GM12878 (cell line): ENCODE results near the gene RALBP1. TPM values are rescaled to one million over a fixed set of nuclear protein-coding genes. Genes with fewer than 3 reads are reported as not detected.
A peak's percentile ranks its signal among the peaks of the same experiment; 100 is the strongest.

ENCODE experiments used
- CBX5 ChIP-seq: sonication (generic); IDR thresholded peaks from 2 replicates; pipeline ENCODE4 v1.6.1; 2016; ENCODE audit warnings: low read depth, moderate library complexity, mild to moderate bottlenecking, inconsistent platforms
- FOXM1 ChIP-seq: IDR thresholded peaks from 2 replicates; pipeline ENCODE4 v1.6.1; 2012; ENCODE audit warnings: low read depth, mild to moderate bottlenecking, inconsistent platforms, low read length, moderate library complexity
- IKZF2 ChIP-seq, 2 experiments: fragments of 450-650 bp; IDR thresholded peaks; 2 replicates each; pipeline ENCODE4 v1.6.1; 2017; ENCODE audit warnings: mild to moderate bottlenecking in 2 of 2, moderate library complexity in 2 of 2
- IRF4 ChIP-seq: IDR thresholded peaks from 2 replicates; pipeline ENCODE4 v1.6.1; 2011; ENCODE audit warnings: low read depth, low read length
- MTA3 ChIP-seq: IDR thresholded peaks from 2 replicates; pipeline ENCODE4 v1.6.1; 2012; ENCODE audit warnings: low read length, inconsistent platforms, borderline replicate concordance
- SMARCA5 ChIP-seq: fragments of 450-650 bp; IDR thresholded peaks from 2 replicates; pipeline ENCODE4 v1.6.1; 2017; ENCODE audit warnings: mild to moderate bottlenecking
- SMC3 ChIP-seq: IDR thresholded peaks from 2 replicates; pipeline ENCODE4 v1.6.1; 2011; ENCODE audit warnings: low read length, improper control_type of control experiment, borderline replicate concordance
- SRF ChIP-seq, 2 experiments: IDR thresholded peaks; 2 replicates each; pipeline ENCODE4 v1.6.1; 2011; ENCODE audit warnings: low read depth in 2 of 2, low read length in 2 of 2, mild to moderate bottlenecking in 1 of 2, moderate library complexity in 1 of 2
- STAT3 ChIP-seq: IDR thresholded peaks from 2 replicates; pipeline ENCODE4 v1.6.1; 2011; ENCODE audit warnings: low read depth, low read length, improper control_type of control experiment
- TCF12 ChIP-seq: IDR thresholded peaks from 2 replicates; pipeline ENCODE4 v1.6.1; 2011; ENCODE audit warnings: low read depth, mild to moderate bottlenecking, low read length
- ZNF384 ChIP-seq: IDR thresholded peaks from 2 replicates; pipeline ENCODE4 v1.6.1; 2012; ENCODE audit warnings: low read depth, mild to moderate bottlenecking, low read length, improper control_type of control experiment, borderline replicate concordance
- polyA plus RNA-seq, 11 experiments: library from polyadenylated mRNA; depleted of rRNA in 4 of 11; unstranded in 6 of 11; stranded (reverse) in 5 of 11; fragments of >200 nt; fragmentation: Nextera tagmentation in 4 of 11; fragmentation: Illumina TruSeq in 1 of 11; extraction: Ambion mirVana in 4 of 11; extraction: Trizol in 1 of 11; gene quantifications; 1 replicate in 1 of 11; 2 replicates in 10 of 11; pipeline versions ENCODE4 v1.2.1 to v1.2.3, GENCODE V29; 2011 to 2016; ENCODE audit warnings: inconsistent platforms in 2 of 11, missing spikeins in 2 of 11, low read depth in 1 of 11
- total RNA-seq, 4 experiments: library from RNA; depleted of rRNA in 3 of 4; stranded (reverse); fragments of >200 nt in 3 of 4; fragmentation: Illumina TruSeq in 1 of 4; extraction: Trizol in 1 of 4; gene quantifications; 2 replicates each; pipeline versions ENCODE4 v1.2.1 to v1.2.3, GENCODE V29; 2013 to 2021
- TF ChIP-seq, protein P1 (sequence below), 3 experiments: IDR thresholded peaks in 2 of 3; conservative IDR thresholded peaks in 1 of 3; 2 replicates each; pipeline ENCODE4 v1.5.1; 2011; ENCODE audit warnings: low read depth in 3 of 3, low read length in 3 of 3, mild to moderate bottlenecking in 3 of 3, control low read depth in 2 of 3, moderate library complexity in 2 of 3, inconsistent platforms in 1 of 3, mixed read lengths in 1 of 3; ENCODE audit not compliant: control insufficient read depth in 2 of 3, insufficient read depth in 1 of 3; ENCODE audit errors: extremely low read depth in 1 of 3
- TF ChIP-seq, protein P2 (sequence below): fragments of 450-650 bp; IDR thresholded peaks from 2 replicates; pipeline ENCODE4 v1.6.1; 2017; ENCODE audit warnings: antibody characterized with exemption, mild to moderate bottlenecking, moderate library complexity
- TF ChIP-seq, protein P3 (sequence below): IDR thresholded peaks from 2 replicates; pipeline ENCODE4 v1.6.1; 2012; ENCODE audit warnings: improper control_type of control experiment, low read depth, low read length; ENCODE audit not compliant: insufficient replicate concordance
- TF ChIP-seq, protein P4 (sequence below): IDR thresholded peaks from 2 replicates; pipeline ENCODE4 v1.6.1; 2012; ENCODE audit warnings: low read length, inconsistent platforms
- TF ChIP-seq, protein P5 (sequence below): fragments of 150-350 bp; IDR thresholded peaks from 2 replicates; pipeline ENCODE4 v1.6.1; 2014; ENCODE audit warnings: mild to moderate bottlenecking, low read depth, low read length

RALBP1 gene
- total and polyA plus RNA-seq, 10 of the 15 experiments (the other 5 are each of a cell fraction or from before 2014, with no cell fraction given) = 11.2 to 46.9 (median 41.8) TPM

DNA sequence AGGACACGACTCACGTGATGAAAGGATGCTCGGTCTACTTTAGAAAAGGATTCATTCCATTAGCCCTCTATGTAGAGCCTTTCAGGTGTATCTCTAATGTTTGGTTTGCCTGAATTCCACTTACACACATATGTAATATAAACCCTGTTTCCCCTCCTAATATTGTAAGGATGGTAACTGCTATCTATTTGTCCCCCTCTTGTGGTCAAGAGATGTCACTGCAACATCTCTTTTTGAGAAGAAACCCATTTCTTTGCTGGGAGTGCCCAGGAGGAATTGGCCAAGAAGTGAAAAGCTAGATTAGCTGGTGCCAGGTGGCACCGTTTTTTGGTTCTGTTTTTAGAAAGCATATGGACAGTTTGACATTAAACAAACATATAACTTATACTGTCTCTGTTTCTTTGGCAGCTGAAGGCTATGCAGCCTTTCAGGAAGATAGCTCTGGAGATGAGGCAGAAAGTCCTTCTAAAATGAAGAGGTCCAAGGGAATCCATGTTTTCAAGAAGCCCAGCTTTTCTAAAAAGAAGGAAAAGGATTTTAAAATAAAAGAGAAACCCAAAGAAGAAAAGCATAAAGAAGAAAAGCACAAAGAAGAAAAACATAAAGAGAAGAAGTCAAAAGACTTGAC lies 41.2 kb downstream of the RALBP1 start (continued):
- no peak for TF ChIP-seq MTA3
- no peak for TF ChIP-seq ZNF384
- TF ChIP-seq, protein P1, sequence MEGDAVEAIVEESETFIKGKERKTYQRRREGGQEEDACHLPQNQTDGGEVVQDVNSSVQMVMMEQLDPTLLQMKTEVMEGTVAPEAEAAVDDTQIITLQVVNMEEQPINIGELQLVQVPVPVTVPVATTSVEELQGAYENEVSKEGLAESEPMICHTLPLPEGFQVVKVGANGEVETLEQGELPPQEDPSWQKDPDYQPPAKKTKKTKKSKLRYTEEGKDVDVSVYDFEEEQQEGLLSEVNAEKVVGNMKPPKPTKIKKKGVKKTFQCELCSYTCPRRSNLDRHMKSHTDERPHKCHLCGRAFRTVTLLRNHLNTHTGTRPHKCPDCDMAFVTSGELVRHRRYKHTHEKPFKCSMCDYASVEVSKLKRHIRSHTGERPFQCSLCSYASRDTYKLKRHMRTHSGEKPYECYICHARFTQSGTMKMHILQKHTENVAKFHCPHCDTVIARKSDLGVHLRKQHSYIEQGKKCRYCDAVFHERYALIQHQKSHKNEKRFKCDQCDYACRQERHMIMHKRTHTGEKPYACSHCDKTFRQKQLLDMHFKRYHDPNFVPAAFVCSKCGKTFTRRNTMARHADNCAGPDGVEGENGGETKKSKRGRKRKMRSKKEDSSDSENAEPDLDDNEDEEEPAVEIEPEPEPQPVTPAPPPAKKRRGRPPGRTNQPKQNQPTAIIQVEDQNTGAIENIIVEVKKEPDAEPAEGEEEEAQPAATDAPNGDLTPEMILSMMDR (IDR thresholded peaks at IDR 0.05 in 2 of 3, conservative IDR thresholded peaks at IDR 0.05 in 1 of 3; ENCODE audit: control insufficient read depth in 2 of 3, extremely low read depth in 1 of 3, insufficient read depth in 1 of 3, low read depth in 3 of 3, low read length in 3 of 3) = peak; percentile 76 to 88 (median 84)
- no peak for TF ChIP-seq STAT3
- no peak for TF ChIP-seq TCF12
- no peak for TF ChIP-seq IRF4
- no peak for TF ChIP-seq CBX5
- TF ChIP-seq, protein P2, sequence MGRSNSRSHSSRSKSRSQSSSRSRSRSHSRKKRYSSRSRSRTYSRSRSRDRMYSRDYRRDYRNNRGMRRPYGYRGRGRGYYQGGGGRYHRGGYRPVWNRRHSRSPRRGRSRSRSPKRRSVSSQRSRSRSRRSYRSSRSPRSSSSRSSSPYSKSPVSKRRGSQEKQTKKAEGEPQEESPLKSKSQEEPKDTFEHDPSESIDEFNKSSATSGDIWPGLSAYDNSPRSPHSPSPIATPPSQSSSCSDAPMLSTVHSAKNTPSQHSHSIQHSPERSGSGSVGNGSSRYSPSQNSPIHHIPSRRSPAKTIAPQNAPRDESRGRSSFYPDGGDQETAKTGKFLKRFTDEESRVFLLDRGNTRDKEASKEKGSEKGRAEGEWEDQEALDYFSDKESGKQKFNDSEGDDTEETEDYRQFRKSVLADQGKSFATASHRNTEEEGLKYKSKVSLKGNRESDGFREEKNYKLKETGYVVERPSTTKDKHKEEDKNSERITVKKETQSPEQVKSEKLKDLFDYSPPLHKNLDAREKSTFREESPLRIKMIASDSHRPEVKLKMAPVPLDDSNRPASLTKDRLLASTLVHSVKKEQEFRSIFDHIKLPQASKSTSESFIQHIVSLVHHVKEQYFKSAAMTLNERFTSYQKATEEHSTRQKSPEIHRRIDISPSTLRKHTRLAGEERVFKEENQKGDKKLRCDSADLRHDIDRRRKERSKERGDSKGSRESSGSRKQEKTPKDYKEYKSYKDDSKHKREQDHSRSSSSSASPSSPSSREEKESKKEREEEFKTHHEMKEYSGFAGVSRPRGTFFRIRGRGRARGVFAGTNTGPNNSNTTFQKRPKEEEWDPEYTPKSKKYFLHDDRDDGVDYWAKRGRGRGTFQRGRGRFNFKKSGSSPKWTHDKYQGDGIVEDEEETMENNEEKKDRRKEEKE = no peak
- TF ChIP-seq, protein P3, sequence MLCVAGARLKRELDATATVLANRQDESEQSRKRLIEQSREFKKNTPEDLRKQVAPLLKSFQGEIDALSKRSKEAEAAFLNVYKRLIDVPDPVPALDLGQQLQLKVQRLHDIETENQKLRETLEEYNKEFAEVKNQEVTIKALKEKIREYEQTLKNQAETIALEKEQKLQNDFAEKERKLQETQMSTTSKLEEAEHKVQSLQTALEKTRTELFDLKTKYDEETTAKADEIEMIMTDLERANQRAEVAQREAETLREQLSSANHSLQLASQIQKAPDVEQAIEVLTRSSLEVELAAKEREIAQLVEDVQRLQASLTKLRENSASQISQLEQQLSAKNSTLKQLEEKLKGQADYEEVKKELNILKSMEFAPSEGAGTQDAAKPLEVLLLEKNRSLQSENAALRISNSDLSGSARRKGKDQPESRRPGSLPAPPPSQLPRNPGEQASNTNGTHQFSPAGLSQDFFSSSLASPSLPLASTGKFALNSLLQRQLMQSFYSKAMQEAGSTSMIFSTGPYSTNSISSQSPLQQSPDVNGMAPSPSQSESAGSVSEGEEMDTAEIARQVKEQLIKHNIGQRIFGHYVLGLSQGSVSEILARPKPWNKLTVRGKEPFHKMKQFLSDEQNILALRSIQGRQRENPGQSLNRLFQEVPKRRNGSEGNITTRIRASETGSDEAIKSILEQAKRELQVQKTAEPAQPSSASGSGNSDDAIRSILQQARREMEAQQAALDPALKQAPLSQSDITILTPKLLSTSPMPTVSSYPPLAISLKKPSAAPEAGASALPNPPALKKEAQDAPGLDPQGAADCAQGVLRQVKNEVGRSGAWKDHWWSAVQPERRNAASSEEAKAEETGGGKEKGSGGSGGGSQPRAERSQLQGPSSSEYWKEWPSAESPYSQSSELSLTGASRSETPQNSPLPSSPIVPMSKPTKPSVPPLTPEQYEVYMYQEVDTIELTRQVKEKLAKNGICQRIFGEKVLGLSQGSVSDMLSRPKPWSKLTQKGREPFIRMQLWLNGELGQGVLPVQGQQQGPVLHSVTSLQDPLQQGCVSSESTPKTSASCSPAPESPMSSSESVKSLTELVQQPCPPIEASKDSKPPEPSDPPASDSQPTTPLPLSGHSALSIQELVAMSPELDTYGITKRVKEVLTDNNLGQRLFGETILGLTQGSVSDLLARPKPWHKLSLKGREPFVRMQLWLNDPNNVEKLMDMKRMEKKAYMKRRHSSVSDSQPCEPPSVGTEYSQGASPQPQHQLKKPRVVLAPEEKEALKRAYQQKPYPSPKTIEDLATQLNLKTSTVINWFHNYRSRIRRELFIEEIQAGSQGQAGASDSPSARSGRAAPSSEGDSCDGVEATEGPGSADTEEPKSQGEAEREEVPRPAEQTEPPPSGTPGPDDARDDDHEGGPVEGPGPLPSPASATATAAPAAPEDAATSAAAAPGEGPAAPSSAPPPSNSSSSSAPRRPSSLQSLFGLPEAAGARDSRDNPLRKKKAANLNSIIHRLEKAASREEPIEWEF = peak; percentile 28
- peak; percentile 53; the same call in 1 of the 2 replicates for TF ChIP-seq SMARCA5
- peak; percentile 85 for TF ChIP-seq SMC3
- TF ChIP-seq, protein P4, sequence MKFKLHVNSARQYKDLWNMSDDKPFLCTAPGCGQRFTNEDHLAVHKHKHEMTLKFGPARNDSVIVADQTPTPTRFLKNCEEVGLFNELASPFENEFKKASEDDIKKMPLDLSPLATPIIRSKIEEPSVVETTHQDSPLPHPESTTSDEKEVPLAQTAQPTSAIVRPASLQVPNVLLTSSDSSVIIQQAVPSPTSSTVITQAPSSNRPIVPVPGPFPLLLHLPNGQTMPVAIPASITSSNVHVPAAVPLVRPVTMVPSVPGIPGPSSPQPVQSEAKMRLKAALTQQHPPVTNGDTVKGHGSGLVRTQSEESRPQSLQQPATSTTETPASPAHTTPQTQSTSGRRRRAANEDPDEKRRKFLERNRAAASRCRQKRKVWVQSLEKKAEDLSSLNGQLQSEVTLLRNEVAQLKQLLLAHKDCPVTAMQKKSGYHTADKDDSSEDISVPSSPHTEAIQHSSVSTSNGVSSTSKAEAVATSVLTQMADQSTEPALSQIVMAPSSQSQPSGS = no peak
- 0 out of 2 replicates have a peak, but pooled peaks have one; percentile 23 for TF ChIP-seq FOXM1
- TF ChIP-seq, protein P5, sequence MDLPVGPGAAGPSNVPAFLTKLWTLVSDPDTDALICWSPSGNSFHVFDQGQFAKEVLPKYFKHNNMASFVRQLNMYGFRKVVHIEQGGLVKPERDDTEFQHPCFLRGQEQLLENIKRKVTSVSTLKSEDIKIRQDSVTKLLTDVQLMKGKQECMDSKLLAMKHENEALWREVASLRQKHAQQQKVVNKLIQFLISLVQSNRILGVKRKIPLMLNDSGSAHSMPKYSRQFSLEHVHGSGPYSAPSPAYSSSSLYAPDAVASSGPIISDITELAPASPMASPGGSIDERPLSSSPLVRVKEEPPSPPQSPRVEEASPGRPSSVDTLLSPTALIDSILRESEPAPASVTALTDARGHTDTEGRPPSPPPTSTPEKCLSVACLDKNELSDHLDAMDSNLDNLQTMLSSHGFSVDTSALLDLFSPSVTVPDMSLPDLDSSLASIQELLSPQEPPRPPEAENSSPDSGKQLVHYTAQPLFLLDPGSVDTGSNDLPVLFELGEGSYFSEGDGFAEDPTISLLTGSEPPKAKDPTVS = no peak
- TF ChIP-seq SRF (IDR thresholded peaks at IDR 0.05; ENCODE audit: low read depth in 2 of 2, low read length in 2 of 2) = no peak
- no peak for TF ChIP-seq IKZF2 (IDR thresholded peaks at IDR 0.05)
